HG03280 (cell line): ENCODE data around the gene USO1.
"Not testable (repeated sequence)": the region's sequence is repeated elsewhere in the genome, so short reads cannot be mapped to it uniquely, and the experiment has no call there.

Experiments used
- ATAC-seq: cut with Tn5 transposase; IDR thresholded peaks from one replicate; pipeline ENCODE4 v1.9.1; 2021; ENCODE audit warnings: mild to moderate bottlenecking, moderate library complexity; ENCODE audit not compliant: unreplicated experiment

The USO1 gene

GRCh38 chr4:75752637-75753036 lies 28.3 kb downstream of the USO1 start:
- no peak for ATAC-seq

GRCh38 chr4:75769036-75769435 lies 44.7 kb downstream of the USO1 start:
- no peak for ATAC-seq

GRCh38 chr4:75771607-75772006 lies 47.2 kb downstream of the USO1 start:
- ATAC-seq: no peak

DNA sequence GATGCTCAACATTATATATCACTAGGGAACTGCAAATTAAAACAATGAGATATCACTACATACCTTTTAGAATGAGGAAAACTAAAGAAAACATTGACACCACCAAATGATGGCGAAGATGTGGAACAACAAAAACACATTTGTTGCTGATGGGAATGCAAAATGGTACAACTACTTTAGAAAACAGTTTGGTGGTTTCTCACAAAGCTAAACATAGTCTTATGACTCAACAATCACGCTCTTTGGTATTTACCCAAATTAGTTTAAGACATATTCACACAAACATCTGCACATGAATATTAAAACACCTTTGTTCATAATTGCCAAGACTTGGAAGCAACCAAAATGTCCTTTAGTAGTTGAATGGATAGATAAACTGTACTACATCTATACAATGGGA lies 53.2 kb downstream of the USO1 start:
- ATAC-seq: no peak

DNA sequence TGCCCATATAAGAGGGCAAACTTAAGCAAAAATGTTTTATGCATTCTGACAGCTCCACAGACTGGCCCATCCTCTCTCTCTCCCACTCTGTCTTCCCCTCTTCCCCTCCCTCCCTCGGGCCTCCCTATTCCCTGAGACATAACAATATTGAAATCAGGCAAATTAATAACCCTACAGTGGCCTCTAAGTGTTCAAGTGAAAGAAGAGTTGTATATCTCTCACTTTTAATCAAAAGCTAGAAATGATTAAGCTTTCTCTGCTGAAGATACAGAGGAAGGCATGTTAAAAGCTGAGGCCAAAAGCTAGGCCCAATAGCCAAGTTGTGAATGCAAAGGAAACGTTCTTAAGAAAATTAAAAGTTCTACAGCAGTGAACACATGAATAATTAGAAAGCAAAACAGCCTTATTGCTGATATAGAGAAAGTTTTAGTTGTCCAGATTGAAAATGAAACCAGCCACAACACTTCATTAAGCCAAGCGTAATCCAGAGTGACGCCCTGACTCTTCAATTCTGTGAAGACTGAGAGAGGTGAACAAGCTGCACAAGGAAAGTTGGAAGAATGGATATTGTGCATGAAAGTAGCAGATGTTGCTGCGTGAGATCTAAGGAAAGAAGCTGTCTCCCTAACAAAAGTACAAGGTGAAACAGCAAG lies 54.9 kb downstream of the USO1 start:
- ATAC-seq: no peak

GRCh38 chr4:75781305-75781704 lies 56.9 kb downstream of the USO1 start:
- ATAC-seq: no peak

DNA sequence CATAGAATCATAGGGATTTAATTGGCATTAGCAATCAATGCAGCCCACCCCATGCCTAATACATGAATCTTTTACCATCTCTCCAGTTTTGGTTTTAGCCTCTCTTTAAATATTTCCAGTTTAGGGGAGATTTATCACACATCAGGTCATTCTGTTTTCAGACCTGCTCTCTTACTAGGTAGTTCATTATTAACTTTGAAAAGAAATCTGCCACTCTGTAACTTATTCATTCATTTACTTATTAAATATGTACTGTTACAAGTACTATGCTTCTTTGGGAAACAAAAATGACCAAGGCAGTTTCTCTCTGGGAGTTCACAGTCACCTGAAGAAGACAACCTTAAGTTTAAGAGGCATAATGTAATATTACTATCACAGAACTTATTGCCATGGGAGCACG lies 62.1 kb downstream of the USO1 start:
- ATAC-seq: no peak

DNA sequence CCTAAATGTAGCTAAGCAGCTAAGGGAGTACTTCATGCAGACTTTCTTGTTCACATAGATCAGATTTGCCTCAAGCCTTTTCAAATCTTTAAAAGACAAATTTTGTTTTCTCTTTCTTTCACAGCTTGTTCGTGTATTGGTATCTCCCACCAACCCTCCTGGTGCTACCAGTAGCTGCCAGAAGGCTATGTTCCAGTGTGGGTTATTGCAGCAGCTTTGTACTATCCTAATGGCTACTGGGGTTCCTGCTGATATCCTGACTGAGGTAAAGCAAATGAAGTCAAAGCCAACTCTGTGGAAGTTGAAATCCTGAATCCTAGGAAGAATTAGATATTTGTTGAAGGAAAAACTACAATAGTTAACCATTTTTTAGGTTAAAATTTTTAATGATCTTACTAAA lies 62.6 kb downstream of the USO1 start:
- ATAC-seq: no peak

GRCh38 chr4:75790024-75790423 lies 65.6 kb downstream of the USO1 start:
- ATAC-seq: no peak

GRCh38 chr4:75800972-75801371 lies 76.6 kb downstream of the USO1 start:
- ATAC-seq: no peak

- not testable (repeated sequence) for ATAC-seq
Observed at GRCh38 chr4:75806035-75806434, 81.7 kb downstream of the USO1 start.

DNA sequence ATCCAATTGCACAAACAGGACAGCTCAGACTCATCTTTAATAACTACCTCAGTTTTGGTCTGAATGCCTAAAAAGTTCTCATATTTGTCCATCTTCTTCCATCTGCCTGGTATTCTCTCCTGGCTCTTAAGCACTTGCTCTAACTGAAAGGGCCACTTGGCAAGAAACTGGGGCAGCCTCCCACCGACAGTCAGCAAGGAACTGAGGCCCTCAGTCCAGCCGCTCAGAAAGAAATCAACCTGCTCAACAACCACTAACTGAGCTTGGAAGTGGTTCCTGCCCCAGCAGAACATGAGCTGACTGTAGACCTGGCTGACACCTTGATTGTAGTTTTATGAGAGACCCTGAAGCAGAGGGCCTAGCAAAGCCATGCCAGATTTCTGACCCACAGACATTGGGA lies 93.5 kb downstream of the USO1 start:
- no peak for ATAC-seq

DNA sequence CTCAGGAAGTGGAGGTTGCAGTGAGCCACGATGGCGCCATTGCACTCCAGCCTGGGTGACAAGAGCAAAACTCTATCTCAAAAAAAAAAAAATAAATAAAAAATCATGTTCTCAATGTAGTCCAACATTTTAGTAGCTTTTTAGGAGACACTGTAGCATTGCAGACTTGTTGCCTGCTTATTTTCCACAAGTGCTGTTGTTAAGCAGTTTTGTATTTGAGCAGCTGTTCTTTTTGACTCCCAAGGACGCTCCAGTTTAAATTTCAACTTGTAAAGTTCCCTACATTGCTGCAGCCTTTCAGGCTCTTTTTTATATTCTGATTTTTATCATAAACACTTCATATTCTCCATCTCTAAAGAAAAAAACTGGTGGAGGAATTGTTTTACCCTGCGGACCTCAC lies 94.7 kb downstream of the USO1 start:
- ATAC-seq: no peak

- ATAC-seq: no peak
Observed at GRCh38 chr4:75820197-75820596, 95.8 kb downstream of the USO1 start.

- ATAC-seq: no peak
Observed at GRCh38 chr4:75820676-75821075, 96.3 kb downstream of the USO1 start.

DNA sequence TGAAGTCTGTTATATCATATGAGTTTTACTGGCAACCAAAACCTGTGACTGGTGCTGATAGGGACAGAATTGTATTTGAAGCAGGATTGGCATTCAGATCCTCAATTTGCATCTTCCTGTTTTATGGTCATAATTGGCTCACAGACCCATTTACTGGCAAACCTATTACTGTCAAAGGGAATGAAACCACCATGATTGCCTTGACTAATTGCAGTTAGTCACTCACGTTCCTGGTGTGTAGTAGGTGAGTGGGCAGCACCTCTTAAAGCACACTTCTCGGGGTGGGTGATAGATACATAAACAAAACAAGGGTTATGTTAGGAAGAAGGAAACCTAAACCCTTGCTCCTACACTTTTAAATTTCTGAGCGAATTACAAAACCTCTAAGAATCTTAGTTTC lies 96.8 kb downstream of the USO1 start:
- no peak for ATAC-seq

GRCh38 chr4:75821966-75822365 lies 97.6 kb downstream of the USO1 start:
- ATAC-seq: no peak

- ATAC-seq: no peak
Observed at GRCh38 chr4:75822416-75822815, 98.0 kb downstream of the USO1 start.

DNA sequence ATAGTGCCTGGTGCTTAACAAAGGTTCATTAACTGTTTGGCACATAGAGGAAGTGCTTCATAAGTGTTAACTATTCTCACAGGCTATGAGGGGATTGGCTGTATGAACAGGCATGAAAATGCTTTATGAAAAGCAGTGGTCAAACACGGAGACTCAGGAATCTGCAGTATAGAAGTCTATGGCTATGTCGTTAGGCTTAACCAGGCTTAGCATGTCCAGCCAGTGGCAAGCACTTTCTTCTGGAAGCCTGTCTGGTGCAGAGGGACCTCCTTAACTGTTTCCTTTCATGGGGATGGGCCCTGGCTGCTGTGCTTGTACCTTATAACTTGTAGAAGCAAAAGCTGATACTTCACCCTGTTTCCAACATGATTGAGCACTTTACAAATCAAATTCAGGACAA lies 99.4 kb downstream of the USO1 start:
- no peak for ATAC-seq

- ATAC-seq: no peak
Observed at GRCh38 chr4:75830906-75831305, 106.5 kb downstream of the USO1 start.

- no peak for ATAC-seq
Observed at GRCh38 chr4:75831856-75832405, 107.6 kb downstream of the USO1 start.

- ATAC-seq: no peak
Observed at GRCh38 chr4:75834095-75834771, 109.9 kb downstream of the USO1 start.

DNA sequence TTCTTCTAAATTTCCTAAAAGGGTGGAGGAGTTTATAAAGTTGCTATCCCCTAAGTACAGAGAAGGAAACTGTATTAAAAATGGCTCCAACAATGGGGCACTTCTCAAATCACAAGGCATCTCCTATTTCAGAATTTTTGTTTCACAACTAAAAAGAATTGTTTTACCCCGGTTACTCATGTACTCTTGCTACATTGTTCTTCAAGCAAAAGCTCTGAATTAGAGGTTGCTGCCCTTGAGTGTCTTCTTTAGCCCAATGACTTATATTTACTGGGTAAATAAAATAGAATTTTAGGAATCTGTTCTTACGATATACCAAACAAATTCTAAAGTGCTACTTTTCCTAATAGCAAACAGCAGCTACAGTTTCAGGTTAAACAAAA lies 110.4 kb downstream of the USO1 start:
- ATAC-seq: no peak
